8988T (cell line): ENCODE results near the gene ACAD9.
"Not testable (repeated sequence)": the region's sequence is repeated elsewhere in the genome, so short reads cannot be mapped to it uniquely, and the experiment has no call there.

Experiments used
- DNase-seq: peaks from one replicate; pipeline ENCODE4 v3.0.0; 2011

Gene ACAD9

DNA sequence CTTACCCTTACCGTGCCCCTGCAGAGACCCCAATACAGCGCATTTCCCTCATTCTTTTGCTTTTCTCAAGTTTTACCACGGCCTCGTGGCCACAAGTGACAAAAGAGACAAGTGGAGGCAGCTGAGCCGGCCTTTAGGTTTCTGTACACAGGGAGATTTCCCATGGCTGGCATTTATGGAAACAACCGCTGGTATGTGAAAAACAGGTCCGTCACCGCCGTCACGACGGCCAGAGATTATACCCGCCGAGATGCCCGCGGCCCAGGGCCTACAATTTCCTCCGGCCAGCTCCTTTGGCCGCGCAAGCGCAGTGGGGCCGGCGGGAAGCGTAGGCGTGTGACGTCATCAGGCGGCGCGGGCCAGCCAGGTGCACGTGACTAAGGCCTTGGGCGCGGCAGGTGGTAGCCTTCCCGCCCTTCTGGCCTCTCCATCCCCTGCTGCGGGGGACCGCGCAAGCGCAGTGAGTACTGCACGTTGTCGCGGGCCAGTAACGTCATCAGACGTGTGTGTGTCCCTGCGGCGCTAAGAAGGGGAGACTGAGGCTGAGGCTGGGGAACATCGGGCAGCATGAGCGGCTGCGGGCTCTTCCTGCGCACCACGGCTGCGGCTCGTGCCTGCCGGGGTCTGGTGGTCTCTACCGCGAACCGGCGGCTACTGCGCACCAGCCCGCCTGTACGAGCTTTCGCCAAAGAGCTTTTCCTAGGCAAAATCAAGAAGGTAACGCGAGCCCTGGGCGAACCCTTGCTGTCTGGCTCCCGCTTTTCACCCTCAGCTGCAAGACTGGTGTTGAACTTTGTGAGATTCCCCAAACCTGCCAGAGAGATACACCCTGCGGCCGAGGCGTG, at the start of gene ACAD9:
ACAD9 (plus strand) TSS at position 496 of the 845 bp plus-strand sequence; CDS start at position 568, 72 bp downstream.
- DNase-seq, result peak; percentile 96

- DNase-seq, result not testable (repeated sequence)
Measured at GRCh38 chr3:128829925-128830625, 49.3 kb upstream of the ACAD9 start.

GRCh38 chr3:128830762-128831161, 48.7 kb upstream of the ACAD9 start:
- not testable (repeated sequence) for DNase-seq

GRCh38 chr3:128832979-128833378, 46.4 kb upstream of the ACAD9 start:
- not testable (repeated sequence) for DNase-seq

DNA sequence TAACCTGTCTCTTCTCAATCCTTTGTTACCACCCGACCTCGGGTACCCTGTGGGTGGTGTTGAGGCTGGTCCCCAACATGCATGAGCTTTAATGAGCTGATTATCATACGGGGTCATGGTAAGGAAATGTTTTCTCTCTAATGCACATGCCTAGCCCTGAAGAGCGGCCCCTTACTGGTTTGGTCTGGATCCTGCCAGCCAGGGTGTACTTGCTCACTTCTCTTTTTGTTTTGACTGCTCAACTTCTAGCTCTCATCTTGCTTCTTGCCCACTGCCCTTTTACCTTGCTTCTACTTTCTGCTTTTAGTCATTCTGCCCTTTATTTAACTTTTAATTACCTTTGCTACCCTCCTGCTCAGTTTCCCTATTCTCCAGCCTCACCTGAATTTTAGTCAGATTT, 44.3 kb upstream of the ACAD9 start:
- DNase-seq, result no peak

DNA sequence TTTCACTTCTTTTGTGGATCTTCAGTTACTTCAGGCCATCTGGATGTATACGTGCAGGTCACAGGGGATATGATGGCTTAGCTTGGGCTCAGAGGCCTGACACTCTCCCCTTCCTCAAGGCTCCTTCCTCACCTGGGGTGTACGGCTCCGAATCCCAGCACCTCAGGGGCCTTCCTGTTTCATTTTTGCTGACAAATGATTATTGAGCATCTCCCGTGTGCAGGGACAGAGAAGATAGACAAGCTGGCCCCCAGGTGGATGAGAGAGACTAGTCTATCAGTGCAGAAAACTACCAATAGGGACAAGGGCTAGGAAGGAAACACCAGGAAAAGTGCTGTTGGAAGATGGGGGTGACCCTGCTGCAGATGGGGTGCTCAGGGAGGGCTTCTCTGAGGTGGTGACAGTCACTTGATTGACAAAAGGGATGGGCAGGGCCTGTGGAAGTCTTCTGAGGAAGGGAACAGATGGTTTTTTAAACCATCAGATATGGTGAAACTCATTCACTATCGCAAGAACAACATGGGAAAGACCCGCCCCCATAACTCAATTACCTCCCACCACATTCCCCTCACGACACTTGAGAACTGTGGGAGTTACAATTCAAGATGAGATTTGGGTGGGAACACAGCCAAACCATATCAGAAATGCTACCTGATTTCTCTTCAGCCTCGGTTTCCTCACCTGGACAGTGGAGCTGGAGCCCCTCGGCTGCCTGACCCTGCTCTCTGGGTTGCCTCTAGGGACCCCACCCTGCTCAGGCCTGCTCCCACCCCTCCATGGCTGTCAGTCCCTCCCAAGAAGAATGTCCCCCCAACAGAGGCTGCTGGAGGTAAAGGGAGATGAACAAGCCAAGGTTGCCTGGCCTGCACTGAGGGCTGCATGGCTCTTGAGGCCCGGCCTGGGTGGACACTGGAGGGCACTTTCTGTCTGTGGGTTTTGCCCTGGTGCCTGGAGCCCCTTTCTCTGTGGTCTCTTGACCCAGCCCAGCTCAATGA, 37.2 kb upstream of the ACAD9 start:
- no peak for DNase-seq

DNA sequence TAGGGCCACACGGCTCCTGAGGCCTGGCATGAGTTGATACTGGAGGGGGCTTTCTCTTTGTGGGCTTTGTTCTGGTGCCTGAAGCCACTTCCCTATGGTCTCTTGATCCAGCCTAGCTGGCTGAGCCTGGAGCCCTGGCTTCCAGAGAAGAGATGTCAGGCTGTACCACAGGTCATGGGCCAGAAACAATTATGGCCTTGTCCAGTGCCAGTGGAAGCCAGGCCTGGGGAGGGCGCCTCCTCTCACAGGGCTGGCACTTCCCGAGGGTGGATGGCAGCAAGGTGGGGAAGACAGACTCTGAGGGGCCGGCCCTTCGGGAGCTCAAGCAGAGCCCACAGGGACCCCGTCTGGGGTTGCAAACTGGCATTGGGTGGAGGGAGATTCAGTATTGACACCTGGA, 34.9 kb upstream of the ACAD9 start:
- DNase-seq, result no peak

- DNase-seq, result peak; percentile 63
Measured at GRCh38 chr3:128845119-128845777, 34.2 kb upstream of the ACAD9 start.

- DNase-seq, result peak; percentile 75
Measured at GRCh38 chr3:128845778-128846485, 33.5 kb upstream of the ACAD9 start.

- no peak for DNase-seq
Measured at GRCh38 chr3:128846486-128846891, 32.9 kb upstream of the ACAD9 start.

DNA sequence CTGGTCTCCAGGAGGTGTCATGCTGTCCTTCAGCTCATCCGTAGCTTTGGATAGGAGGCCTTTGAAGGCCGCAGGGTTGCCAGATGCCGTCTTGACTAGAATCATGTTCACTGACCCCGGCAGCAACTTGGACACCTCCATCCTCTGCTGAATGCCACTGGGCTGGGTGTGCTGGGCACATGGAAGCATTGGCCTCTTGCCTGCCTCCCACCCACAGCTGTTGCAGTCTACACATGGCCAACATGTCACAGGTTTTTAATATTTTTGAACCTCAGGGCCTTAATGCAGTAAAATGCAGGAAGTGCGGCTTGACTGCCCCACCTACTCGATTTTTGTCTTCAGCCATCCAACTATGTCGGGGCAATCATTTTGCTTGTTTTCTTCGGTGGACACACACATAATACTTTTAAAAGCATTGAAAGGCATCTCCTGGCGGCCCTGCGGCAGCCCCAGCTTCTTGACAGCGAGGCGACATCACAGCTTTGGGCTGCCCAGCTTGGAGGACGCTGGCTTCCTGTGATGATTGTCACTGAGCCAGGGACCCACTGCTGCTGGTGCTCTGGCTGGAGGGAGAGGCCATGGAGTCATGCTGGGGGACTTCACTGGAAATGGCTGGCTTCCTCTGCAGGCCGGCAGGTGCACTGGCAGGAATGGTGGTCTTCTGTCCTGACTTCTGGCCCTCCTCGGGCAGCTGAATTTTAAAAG, 31.6 kb upstream of the ACAD9 start:
- no peak for DNase-seq

DNA sequence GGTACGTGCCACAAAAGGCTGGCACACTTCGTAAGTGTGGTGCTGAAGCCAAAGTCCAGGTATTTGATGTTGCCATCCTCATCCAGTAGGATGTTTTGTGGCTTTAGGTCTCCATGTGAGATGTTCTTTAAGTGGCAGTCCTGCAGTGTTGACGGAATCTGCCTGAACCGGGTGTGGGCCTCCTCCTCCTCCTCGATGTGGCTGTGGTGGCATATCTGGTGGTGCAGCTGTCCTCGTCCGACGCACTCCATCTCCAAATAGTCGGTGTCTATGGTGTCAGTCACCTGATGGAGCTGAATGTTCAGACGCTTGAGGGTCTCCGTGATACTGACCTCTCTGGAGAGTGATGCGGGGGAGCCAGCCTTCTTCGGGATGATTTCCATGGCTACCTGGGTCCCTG, 30.5 kb upstream of the ACAD9 start:
- no peak for DNase-seq

GRCh38 chr3:128849911-128850455, 29.4 kb upstream of the ACAD9 start:
- peak; percentile 60 for DNase-seq

DNA sequence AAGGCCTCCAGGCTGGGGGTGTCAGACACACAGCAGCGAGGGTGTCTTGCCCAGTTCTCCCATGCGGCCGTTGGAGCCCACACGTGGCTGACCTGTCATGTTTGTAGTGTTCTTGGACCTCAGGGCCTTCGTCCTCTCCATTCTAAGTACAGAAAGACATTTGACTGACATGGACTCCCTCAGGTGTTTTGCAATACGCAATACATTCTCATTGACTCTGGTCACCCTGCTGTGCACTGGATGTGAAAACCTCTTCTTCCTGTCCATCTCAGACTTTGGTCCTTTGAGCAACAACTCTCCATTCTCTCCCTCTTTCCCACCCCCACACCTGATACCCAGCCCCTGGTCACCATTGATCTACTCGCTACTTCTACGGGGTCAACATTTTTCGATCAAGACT, 28.9 kb upstream of the ACAD9 start:
- DNase-seq, result no peak

GRCh38 chr3:128851601-128852000, 27.8 kb upstream of the ACAD9 start:
- DNase-seq, result no peak

- DNase-seq, result no peak
Measured at GRCh38 chr3:128853826-128854225, 25.6 kb upstream of the ACAD9 start.

DNA sequence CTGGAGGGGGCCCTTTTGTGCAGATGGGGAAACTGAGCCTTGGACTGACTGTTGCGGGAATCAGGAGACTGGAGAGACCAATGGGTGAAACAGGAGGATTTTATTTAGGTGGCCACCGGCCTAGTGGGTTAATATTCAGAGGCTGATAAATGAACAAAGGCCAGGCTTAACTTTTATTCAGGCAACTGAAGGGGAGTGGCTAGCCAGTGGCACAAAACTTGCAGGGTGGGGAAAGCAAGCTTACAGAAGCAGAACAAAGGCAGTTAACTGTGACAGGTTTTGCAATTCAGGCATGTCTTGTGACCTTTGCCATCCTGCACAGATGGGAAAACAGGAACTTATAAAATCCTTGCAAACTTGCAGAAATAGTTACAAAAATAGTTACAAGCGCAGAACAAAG, 24.9 kb upstream of the ACAD9 start:
- no peak for DNase-seq

DNA sequence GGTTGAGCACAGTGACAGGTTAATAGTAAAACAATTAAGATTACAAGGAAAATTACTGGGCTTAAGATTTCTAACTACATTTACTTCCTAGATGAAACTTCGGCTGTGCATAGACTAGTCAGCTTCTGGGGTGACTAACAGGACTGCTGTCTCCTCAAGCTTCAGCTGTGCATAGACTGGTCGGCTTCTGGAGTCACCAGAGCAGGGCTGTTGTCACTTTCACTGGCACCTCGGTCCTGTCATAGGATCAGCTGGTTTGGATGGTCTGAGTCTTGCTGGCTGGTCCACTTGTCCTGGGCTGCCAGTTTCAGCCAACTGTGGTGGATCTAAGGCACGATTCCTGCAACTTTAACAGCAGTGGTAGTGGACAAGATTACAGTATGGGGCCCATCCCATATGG, 23.9 kb upstream of the ACAD9 start:
- no peak for DNase-seq

GRCh38 chr3:128858167-128858566, 21.3 kb upstream of the ACAD9 start:
- DNase-seq, result no peak

DNA sequence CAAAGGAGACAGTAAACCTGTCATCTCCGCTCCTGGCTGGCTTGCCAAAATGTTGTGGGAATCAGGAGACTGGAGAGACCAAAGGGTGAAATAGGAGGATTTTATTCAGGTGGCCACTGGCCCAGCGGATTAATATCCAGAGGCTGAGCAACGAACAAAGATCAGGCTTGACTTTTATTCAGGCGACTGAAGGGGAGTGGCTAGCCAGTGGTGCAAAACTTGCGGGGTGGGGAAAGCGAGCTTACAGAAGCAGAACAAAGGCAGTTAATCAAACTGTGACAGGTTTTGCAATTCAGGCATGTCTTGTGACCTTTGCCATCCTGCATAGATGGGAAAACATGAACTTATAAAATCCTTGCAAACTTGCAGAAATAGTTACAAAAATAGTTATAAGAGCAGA, 19.8 kb upstream of the ACAD9 start:
- no peak for DNase-seq

DNA sequence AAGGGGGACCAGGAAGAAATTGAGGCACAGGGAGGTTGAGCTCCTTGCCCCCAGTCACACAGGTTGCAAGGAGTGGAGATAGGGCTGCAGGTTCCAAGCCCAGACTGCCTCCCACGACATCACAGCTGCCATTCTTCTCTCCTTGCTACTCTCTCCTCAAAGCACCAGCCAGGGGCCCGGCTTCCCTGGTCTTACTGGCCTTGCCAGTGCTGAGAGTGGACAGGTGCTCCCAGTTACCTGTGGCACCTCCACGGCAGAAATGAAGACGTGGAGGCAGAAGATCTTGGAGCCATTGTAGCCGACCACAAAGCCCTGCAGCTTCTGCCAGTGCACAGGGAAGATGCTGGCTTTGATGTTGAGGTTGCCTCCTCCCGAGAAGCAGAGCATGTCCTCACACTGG, 17.9 kb upstream of the ACAD9 start:
- no peak for DNase-seq
